GM23338 (cell line): ENCODE data around the gene MS4A7. TPM values are rescaled to one million over a fixed set of nuclear protein-coding genes. Genes with fewer than 3 reads are reported as not detected.

Experiments used
- ATAC-seq: fragments of 200-7000 bp; cut with Tn5 transposase; 3 replicates; pipeline ENCODE4 v1.9.1; 2020
- DNase-seq: peaks from one replicate; pipeline ENCODE4 v3.0.0-alpha.2; 2015; ENCODE audit warnings: low spot score
- H2AFZ ChIP-seq: fragments of 200-600 bp; sonication (generic); 2 replicates; pipeline ENCODE4 v1.8.0; 2016; ENCODE audit warnings: antibody characterized with exemption, mild to moderate bottlenecking, moderate library complexity
- H3F3A ChIP-seq: fragments of 200-600 bp; sonication (generic); replicated peaks from 2 replicates; pipeline ENCODE4 v1.8.0; 2017; ENCODE audit warnings: antibody characterized with exemption, mixed run types, low read depth
- H3K27ac ChIP-seq: fragments of 200-600 bp; sonication (generic); 2 replicates; pipeline ENCODE4 v1.6.1; 2016; ENCODE audit warnings: low read depth
- H3K27me3 ChIP-seq: fragments of 200-600 bp; sonication (generic); 2 replicates; pipeline ENCODE4 v1.8.0; 2016; ENCODE audit warnings: mild to moderate bottlenecking, mixed run types, moderate library complexity; ENCODE audit not compliant: insufficient read depth
- H3K36me3 ChIP-seq: fragments of 200-600 bp; sonication (generic); 2 replicates; pipeline ENCODE4 v1.8.0; 2016; ENCODE audit warnings: mild to moderate bottlenecking; ENCODE audit not compliant: insufficient read depth
- H3K4me1 ChIP-seq: fragments of 200-600 bp; sonication (generic); 2 replicates; pipeline ENCODE4 v1.8.0; 2016; ENCODE audit warnings: mild to moderate bottlenecking, moderate library complexity; ENCODE audit not compliant: insufficient read depth
- H3K4me2 ChIP-seq: fragments of 200-600 bp; sonication (generic); 2 replicates; pipeline ENCODE4 v1.7.1; 2017; ENCODE audit warnings: mixed run types
- H3K4me3 ChIP-seq: fragments of 200-600 bp; sonication (generic); 2 replicates; pipeline ENCODE4 v1.6.1; 2016; ENCODE audit warnings: mixed run types
- H3K79me2 ChIP-seq: fragments of 200-600 bp; sonication (generic); replicated peaks from 2 replicates; pipeline ENCODE4 v1.8.0; 2017; ENCODE audit warnings: mild to moderate bottlenecking; ENCODE audit not compliant: insufficient read depth
- H3K9me2 ChIP-seq: fragments of 200-600 bp; sonication (generic); 2 replicates; pipeline ENCODE4 v1.8.0; 2017; ENCODE audit not compliant: insufficient read depth
- H4K20me1 ChIP-seq: fragments of 200-600 bp; sonication (generic); replicated peaks from 2 replicates; pipeline ENCODE4 v1.8.0; 2017; ENCODE audit warnings: mild to moderate bottlenecking; ENCODE audit not compliant: insufficient read depth
- H3K27ac Mint-ChIP-seq: 2 replicates; pipeline ENCODE4 v1.8.0; 2020; ENCODE audit warnings: inconsistent platforms, mild to moderate bottlenecking, moderate library complexity, mixed read lengths
- H3K27me3 Mint-ChIP-seq: 3 replicates; pipeline ENCODE4 v1.8.0; 2022; ENCODE audit warnings: low read depth, mild to moderate bottlenecking, moderate library complexity, mixed read lengths, inconsistent platforms; ENCODE audit not compliant: insufficient read depth, poor library complexity
- H3K36me3 Mint-ChIP-seq: 3 replicates; pipeline ENCODE4 v1.8.0; 2021; ENCODE audit warnings: low read depth, mild to moderate bottlenecking, inconsistent platforms, moderate library complexity, mixed read lengths
- H3K4me1 Mint-ChIP-seq: 3 replicates; pipeline ENCODE4 v1.8.0; 2020; ENCODE audit warnings: mild to moderate bottlenecking, inconsistent platforms, mixed read lengths
- H3K4me3 Mint-ChIP-seq: 3 replicates; pipeline ENCODE4 v1.8.0; 2021; ENCODE audit warnings: moderate library complexity, mild to moderate bottlenecking, inconsistent platforms, mixed read lengths
- H3K9me3 Mint-ChIP-seq: 3 replicates; pipeline ENCODE4 v1.8.0; 2020; ENCODE audit warnings: moderate library complexity, mild to moderate bottlenecking, inconsistent platforms, mixed read lengths
- CREB1 ChIP-seq: fragments of 250-450 bp; sonication (Bioruptor Pico); IDR thresholded peaks from 2 replicates; pipeline ENCODE4 v1.5.0; 2020; ENCODE audit warnings: low read depth, mild to moderate bottlenecking, moderate library complexity
- CTCF ChIP-seq, 2 experiments: fragments of 200-600 bp in 1 of 2; sonication (generic) in 1 of 2; conservative IDR thresholded peaks; 2 replicates each; pipeline versions ENCODE4 v1.5.1 to v1.6.1; 2016 to 2017; ENCODE audit warnings: antibody characterized with exemption in 2 of 2, low read depth in 2 of 2, mild to moderate bottlenecking in 2 of 2, moderate library complexity in 1 of 2
- EZH2 ChIP-seq: fragments of 200-600 bp; sonication (generic); IDR thresholded peaks from one replicate; pipeline ENCODE4 v1.8.0; 2017; ENCODE audit warnings: antibody characterized with exemption, mild to moderate bottlenecking, low read depth; ENCODE audit not compliant: unreplicated experiment
- EZH2phosphoT487 ChIP-seq: fragments of 200-600 bp; sonication (generic); IDR thresholded peaks from one replicate; pipeline ENCODE4 v1.8.1; 2018; ENCODE audit warnings: antibody characterized with exemption; ENCODE audit not compliant: unreplicated experiment
- JUNB ChIP-seq: IDR thresholded peaks from one replicate; pipeline ENCODE4 v1.6.1; 2016; ENCODE audit warnings: antibody characterized with exemption; ENCODE audit not compliant: unreplicated experiment
- NANOG ChIP-seq: IDR thresholded peaks from 2 replicates; pipeline ENCODE4 v1.6.1; 2016; ENCODE audit warnings: antibody characterized with exemption, borderline replicate concordance
- POLR2AphosphoS5 ChIP-seq: IDR thresholded peaks from 2 replicates; pipeline ENCODE4 v1.6.1; 2016; ENCODE audit warnings: antibody characterized with exemption, low read depth
- STAT1 ChIP-seq: IDR thresholded peaks from one replicate; pipeline ENCODE4 v1.6.1; 2016; ENCODE audit warnings: antibody characterized with exemption; ENCODE audit not compliant: unreplicated experiment
- ZNF114 ChIP-seq: fragments of 250-450 bp; sonication (Bioruptor Pico); IDR thresholded peaks from 2 replicates; pipeline ENCODE4 v1.5.0; 2020; ENCODE audit warnings: mild to moderate bottlenecking, moderate library complexity
- ZNF331 ChIP-seq: fragments of 250-450 bp; sonication (Bioruptor Pico); IDR thresholded peaks from 2 replicates; pipeline ENCODE4 v1.5.0; 2020; ENCODE audit warnings: low read depth, mild to moderate bottlenecking, moderate library complexity
- polyA plus RNA-seq: library from polyadenylated mRNA; unstranded; fragments of >200 nt; fragmentation: Nextera tagmentation; extraction: Ambion mirVana; gene quantifications from 2 replicates; pipeline ENCODE4 v1.2.1, GENCODE V29; 2016
- total RNA-seq: library from RNA; depleted of rRNA; stranded (reverse); fragments of >200 nt; shearing (Covaris generic); gene quantifications from 2 replicates; pipeline ENCODE4 v1.2.3, GENCODE V29; 2014
- TF ChIP-seq, protein P1 (sequence below): IDR thresholded peaks from 2 replicates; pipeline ENCODE4 v1.6.1; 2016; ENCODE audit warnings: antibody characterized with exemption
- TF ChIP-seq, protein P2 (sequence below): IDR thresholded peaks from one replicate; pipeline ENCODE4 v1.6.1; 2018; ENCODE audit warnings: antibody characterized with exemption; ENCODE audit not compliant: unreplicated experiment
- TF ChIP-seq, protein P3 (sequence below): fragments of 250-450 bp; sonication (Bioruptor Pico); IDR thresholded peaks from 2 replicates; pipeline ENCODE4 v1.5.0; 2020; ENCODE audit warnings: mild to moderate bottlenecking, moderate library complexity

MS4A7 gene
- total and polyA plus RNA-seq, 2 experiments from 2014 or later = 0.07 TPM; not detected in 1

DNA sequence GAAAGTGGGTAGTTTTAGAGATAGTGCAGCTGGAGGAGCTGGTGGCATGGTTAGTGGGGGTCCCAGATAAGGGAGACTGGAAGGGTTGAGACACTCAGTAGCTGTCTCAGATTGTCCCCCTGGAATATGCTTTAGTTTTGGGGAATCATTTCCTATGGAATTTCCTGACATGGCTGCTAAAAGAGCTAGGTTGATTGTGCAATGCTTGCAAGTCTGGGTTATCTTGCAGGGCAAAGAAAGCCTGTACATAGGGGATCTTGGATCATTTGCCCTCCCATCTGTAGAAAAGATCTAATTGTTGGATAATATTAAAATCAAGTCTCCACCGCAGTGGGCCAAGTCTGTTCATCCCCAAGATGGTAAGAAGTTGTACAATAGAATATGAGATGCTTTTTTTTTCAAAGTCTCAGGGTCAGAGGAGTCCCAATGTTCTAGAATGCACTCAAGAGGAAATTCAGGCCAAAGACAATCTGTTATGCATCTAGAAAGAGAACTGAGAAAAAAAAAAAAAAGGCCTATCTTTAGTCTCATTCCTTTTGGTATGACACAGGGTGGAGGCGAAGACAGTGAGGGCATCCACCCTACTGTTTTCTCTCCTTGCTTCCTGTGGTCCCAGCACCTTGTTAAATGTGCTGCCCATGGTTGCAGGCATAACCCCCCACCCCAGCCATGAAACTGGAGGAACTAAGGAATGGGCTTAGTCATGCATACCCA is 31.1 kb upstream of the MS4A7 start:
- Histone ChIP-seq H2AFZ (no peak overlapping the region), H3K79me2 (no peaks in the 10 kb centered on the region), H3K27me3 (no peaks in the 10 kb centered on the region), H3K36me3 (no peaks in the 10 kb centered on the region), H3K4me3 (no peak overlapping the region), H4K20me1 (no peaks in the 10 kb centered on the region), H3K27ac (no peak overlapping the region), H3K4me2 (no peak overlapping the region), H3F3A (no peaks in the 10 kb centered on the region), H3K4me1 (no peaks in the 10 kb centered on the region), H3K9me2 (peaks cover 7% of the 10 kb centered on the region; the same call in 1 of the 2 replicates)
- H3K27me3 Mint-ChIP-seq = peaks cover 2% of the 10 kb centered on the region
- ATAC-seq = no peak
- H3K36me3 Mint-ChIP-seq = 0 out of 3 replicates have a peak, but pooled peaks cover 4% of the 10 kb centered on the region
- peaks cover 1% of the 10 kb centered on the region; the same call in 1 of the 3 replicates for H3K4me1 Mint-ChIP-seq
- H3K27ac Mint-ChIP-seq = no peak overlapping the region; the same call in 1 of the 2 replicates
- TF ChIP-seq CREB1 (CRISPR knock-in tag) (no peak), POLR2AphosphoS5 (no peak), EZH2 (no peak), JUNB (no peak), EZH2phosphoT487 (no peak), ZNF331 (CRISPR knock-in tag) (no peak), CTCF (conservative IDR thresholded peaks at IDR 0.05; ENCODE audit: low read depth in 2 of 2) (no peak), ZNF114 (CRISPR knock-in tag) (no peak), NANOG (no peak), STAT1 (no peak)
- TF ChIP-seq, protein P1, sequence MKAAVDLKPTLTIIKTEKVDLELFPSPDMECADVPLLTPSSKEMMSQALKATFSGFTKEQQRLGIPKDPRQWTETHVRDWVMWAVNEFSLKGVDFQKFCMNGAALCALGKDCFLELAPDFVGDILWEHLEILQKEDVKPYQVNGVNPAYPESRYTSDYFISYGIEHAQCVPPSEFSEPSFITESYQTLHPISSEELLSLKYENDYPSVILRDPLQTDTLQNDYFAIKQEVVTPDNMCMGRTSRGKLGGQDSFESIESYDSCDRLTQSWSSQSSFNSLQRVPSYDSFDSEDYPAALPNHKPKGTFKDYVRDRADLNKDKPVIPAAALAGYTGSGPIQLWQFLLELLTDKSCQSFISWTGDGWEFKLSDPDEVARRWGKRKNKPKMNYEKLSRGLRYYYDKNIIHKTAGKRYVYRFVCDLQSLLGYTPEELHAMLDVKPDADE = no peak
- TF ChIP-seq, protein P2, sequence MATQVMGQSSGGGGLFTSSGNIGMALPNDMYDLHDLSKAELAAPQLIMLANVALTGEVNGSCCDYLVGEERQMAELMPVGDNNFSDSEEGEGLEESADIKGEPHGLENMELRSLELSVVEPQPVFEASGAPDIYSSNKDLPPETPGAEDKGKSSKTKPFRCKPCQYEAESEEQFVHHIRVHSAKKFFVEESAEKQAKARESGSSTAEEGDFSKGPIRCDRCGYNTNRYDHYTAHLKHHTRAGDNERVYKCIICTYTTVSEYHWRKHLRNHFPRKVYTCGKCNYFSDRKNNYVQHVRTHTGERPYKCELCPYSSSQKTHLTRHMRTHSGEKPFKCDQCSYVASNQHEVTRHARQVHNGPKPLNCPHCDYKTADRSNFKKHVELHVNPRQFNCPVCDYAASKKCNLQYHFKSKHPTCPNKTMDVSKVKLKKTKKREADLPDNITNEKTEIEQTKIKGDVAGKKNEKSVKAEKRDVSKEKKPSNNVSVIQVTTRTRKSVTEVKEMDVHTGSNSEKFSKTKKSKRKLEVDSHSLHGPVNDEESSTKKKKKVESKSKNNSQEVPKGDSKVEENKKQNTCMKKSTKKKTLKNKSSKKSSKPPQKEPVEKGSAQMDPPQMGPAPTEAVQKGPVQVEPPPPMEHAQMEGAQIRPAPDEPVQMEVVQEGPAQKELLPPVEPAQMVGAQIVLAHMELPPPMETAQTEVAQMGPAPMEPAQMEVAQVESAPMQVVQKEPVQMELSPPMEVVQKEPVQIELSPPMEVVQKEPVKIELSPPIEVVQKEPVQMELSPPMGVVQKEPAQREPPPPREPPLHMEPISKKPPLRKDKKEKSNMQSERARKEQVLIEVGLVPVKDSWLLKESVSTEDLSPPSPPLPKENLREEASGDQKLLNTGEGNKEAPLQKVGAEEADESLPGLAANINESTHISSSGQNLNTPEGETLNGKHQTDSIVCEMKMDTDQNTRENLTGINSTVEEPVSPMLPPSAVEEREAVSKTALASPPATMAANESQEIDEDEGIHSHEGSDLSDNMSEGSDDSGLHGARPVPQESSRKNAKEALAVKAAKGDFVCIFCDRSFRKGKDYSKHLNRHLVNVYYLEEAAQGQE = no peak
- TF ChIP-seq, protein P3, sequence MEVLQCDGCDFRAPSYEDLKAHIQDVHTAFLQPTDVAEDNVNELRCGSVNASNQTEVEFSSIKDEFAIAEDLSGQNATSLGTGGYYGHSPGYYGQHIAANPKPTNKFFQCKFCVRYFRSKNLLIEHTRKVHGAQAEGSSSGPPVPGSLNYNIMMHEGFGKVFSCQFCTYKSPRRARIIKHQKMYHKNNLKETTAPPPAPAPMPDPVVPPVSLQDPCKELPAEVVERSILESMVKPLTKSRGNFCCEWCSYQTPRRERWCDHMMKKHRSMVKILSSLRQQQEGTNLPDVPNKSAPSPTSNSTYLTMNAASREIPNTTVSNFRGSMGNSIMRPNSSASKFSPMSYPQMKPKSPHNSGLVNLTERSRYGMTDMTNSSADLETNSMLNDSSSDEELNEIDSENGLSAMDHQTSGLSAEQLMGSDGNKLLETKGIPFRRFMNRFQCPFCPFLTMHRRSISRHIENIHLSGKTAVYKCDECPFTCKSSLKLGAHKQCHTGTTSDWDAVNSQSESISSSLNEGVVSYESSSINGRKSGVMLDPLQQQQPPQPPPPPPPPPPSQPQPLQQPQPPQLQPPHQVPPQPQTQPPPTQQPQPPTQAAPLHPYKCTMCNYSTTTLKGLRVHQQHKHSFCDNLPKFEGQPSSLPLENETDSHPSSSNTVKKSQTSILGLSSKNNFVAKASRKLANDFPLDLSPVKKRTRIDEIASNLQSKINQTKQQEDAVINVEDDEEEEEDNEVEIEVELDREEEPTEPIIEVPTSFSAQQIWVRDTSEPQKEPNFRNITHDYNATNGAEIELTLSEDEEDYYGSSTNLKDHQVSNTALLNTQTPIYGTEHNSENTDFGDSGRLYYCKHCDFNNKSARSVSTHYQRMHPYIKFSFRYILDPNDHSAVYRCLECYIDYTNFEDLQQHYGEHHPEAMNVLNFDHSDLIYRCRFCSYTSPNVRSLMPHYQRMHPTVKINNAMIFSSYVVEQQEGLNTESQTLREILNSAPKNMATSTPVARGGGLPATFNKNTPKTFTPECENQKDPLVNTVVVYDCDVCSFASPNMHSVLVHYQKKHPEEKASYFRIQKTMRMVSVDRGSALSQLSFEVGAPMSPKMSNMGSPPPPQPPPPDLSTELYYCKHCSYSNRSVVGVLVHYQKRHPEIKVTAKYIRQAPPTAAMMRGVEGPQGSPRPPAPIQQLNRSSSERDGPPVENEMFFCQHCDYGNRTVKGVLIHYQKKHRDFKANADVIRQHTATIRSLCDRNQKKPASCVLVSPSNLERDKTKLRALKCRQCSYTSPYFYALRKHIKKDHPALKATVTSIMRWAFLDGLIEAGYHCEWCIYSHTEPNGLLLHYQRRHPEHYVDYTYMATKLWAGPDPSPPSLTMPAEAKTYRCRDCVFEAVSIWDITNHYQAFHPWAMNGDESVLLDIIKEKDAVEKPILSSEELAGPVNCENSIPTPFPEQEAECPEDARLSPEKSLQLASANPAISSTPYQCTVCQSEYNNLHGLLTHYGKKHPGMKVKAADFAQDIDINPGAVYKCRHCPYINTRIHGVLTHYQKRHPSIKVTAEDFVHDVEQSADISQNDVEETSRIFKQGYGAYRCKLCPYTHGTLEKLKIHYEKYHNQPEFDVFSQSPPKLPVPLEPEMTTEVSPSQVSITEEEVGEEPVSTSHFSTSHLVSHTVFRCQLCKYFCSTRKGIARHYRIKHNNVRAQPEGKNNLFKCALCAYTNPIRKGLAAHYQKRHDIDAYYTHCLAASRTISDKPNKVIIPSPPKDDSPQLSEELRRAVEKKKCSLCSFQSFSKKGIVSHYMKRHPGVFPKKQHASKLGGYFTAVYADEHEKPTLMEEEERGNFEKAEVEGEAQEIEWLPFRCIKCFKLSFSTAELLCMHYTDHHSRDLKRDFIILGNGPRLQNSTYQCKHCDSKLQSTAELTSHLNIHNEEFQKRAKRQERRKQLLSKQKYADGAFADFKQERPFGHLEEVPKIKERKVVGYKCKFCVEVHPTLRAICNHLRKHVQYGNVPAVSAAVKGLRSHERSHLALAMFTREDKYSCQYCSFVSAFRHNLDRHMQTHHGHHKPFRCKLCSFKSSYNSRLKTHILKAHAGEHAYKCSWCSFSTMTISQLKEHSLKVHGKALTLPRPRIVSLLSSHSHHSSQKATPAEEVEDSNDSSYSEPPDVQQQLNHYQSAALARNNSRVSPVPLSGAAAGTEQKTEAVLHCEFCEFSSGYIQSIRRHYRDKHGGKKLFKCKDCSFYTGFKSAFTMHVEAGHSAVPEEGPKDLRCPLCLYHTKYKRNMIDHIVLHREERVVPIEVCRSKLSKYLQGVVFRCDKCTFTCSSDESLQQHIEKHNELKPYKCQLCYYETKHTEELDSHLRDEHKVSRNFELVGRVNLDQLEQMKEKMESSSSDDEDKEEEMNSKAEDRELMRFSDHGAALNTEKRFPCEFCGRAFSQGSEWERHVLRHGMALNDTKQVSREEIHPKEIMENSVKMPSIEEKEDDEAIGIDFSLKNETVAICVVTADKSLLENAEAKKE = no peak
- H3K9me3 Mint-ChIP-seq = peaks cover 11% of the 10 kb centered on the region
- no peak overlapping the region for H3K4me3 Mint-ChIP-seq
- DNase-seq = no peak
